Mesenchymal stem cell (in vitro differentiated cells and primary cell): ENCODE measurements around the gene FGFR1OP2. TPM values are rescaled to one million over a fixed set of nuclear protein-coding genes. Genes with fewer than 3 reads are reported as not detected.
A peak's percentile ranks its signal among the peaks of the same experiment; 100 is the strongest.

ENCODE experiments used
- DNase-seq: peaks from one replicate; pipeline ENCODE4 v3.0.0-alpha.2; 2013
- H2AFZ ChIP-seq: one replicate; pipeline ENCODE4 v1.6.1; 2013; ENCODE audit warnings: low read depth, mild to moderate bottlenecking, control low read depth, inconsistent platforms, low read length, moderate library complexity
- H2AK5ac ChIP-seq: 2 replicates; pipeline ENCODE4 v1.6.1; 2013; ENCODE audit warnings: low read length, moderate library complexity, mild to moderate bottlenecking, inconsistent platforms; ENCODE audit not compliant: severe bottlenecking
- H2BK120ac ChIP-seq: one replicate; pipeline ENCODE4 v1.6.1; 2013; ENCODE audit warnings: low read depth, mild to moderate bottlenecking, inconsistent platforms, low read length, moderate library complexity
- H2BK12ac ChIP-seq, 2 experiments: one replicate each; pipeline ENCODE4 v1.6.1; 2013; ENCODE audit warnings: inconsistent platforms in 2 of 2, low read length in 2 of 2, mild to moderate bottlenecking in 2 of 2, moderate library complexity in 2 of 2, control low read depth in 1 of 2
- H2BK15ac ChIP-seq: one replicate; pipeline ENCODE4 v1.6.1; 2013; ENCODE audit warnings: mild to moderate bottlenecking, low read depth, inconsistent platforms; ENCODE audit not compliant: poor library complexity, severe bottlenecking
- H2BK5ac ChIP-seq: 2 replicates; pipeline ENCODE4 v1.6.1; 2013; ENCODE audit warnings: low read depth, mild to moderate bottlenecking, low read length, control low read depth, inconsistent platforms; ENCODE audit not compliant: poor library complexity, severe bottlenecking
- H3K14ac ChIP-seq, 2 experiments: one replicate each; pipeline ENCODE4 v1.6.1; 2013; ENCODE audit warnings: inconsistent platforms in 2 of 2, low read length in 2 of 2, control low read depth in 1 of 2, mild to moderate bottlenecking in 1 of 2, moderate library complexity in 1 of 2
- H3K18ac ChIP-seq, 2 experiments: one replicate each; pipeline ENCODE4 v1.6.1; 2013; ENCODE audit warnings: inconsistent platforms in 2 of 2, low read length in 2 of 2, control low read depth in 1 of 2, low read depth in 1 of 2, mild to moderate bottlenecking in 1 of 2
- H3K23ac ChIP-seq, 2 experiments: one replicate each; pipeline ENCODE4 v1.6.1; 2013; ENCODE audit warnings: inconsistent platforms in 2 of 2, low read length in 2 of 2, mild to moderate bottlenecking in 2 of 2, moderate library complexity in 2 of 2, control low read depth in 1 of 2
- H3K27ac ChIP-seq: 2 replicates; pipeline ENCODE4 v1.5.1; 2013; ENCODE audit warnings: mild to moderate bottlenecking, moderate library complexity, low read length, control low read depth, inconsistent platforms; ENCODE audit not compliant: poor library complexity, severe bottlenecking
- H3K27me3 ChIP-seq, 2 experiments: 2 replicates each; pipeline versions ENCODE4 v1.6.1 to v1.7.0; 2013; ENCODE audit warnings: low read length in 2 of 2, mild to moderate bottlenecking in 2 of 2, moderate library complexity in 2 of 2, control low read depth in 1 of 2, inconsistent platforms in 1 of 2; ENCODE audit not compliant: control insufficient read depth in 1 of 2, insufficient read depth in 1 of 2
- H3K36me3 ChIP-seq, 2 experiments: 2 replicates each; pipeline versions ENCODE4 v1.6.1 to v1.7.0; 2013; ENCODE audit warnings: low read length in 2 of 2, control low read depth in 1 of 2, inconsistent platforms in 1 of 2, low read depth in 1 of 2, mild to moderate bottlenecking in 1 of 2; ENCODE audit not compliant: insufficient read depth in 2 of 2, control insufficient read depth in 1 of 2
- H3K4ac ChIP-seq, 2 experiments: one replicate each; pipeline ENCODE4 v1.6.1; 2013; ENCODE audit warnings: inconsistent platforms in 2 of 2, low read length in 2 of 2, mild to moderate bottlenecking in 2 of 2, moderate library complexity in 2 of 2, control low read depth in 1 of 2, low read depth in 1 of 2
- H3K4me1 ChIP-seq: 2 replicates; pipeline ENCODE4 v1.6.1; 2013; ENCODE audit warnings: low read depth, low read length, control low read depth; ENCODE audit not compliant: control insufficient read depth, insufficient read depth
- H3K4me2 ChIP-seq: 2 replicates; pipeline ENCODE4 v1.6.1; 2013; ENCODE audit warnings: low read length, mild to moderate bottlenecking, inconsistent platforms; ENCODE audit not compliant: poor library complexity, severe bottlenecking
- H3K4me3 ChIP-seq, 2 experiments: 2 replicates each; pipeline versions ENCODE4 v1.5.1 to v1.7.0; 2013; ENCODE audit warnings: low read length in 2 of 2, mild to moderate bottlenecking in 2 of 2, control low read depth in 1 of 2, low read depth in 1 of 2; ENCODE audit not compliant: insufficient read depth in 1 of 2
- H3K79me1 ChIP-seq: replicated peaks from 2 replicates; pipeline ENCODE4 v1.6.1; 2013; ENCODE audit warnings: mild to moderate bottlenecking, control low read depth, low read length, inconsistent platforms; ENCODE audit not compliant: poor library complexity, severe bottlenecking
- H3K9ac ChIP-seq: 2 replicates; pipeline ENCODE4 v1.7.0; 2013; ENCODE audit warnings: mild to moderate bottlenecking, low read length, moderate library complexity
- H3K9me3 ChIP-seq: 2 replicates; pipeline ENCODE4 v1.7.0; 2013; ENCODE audit warnings: mild to moderate bottlenecking, low read length; ENCODE audit not compliant: control insufficient read depth
- H4K8ac ChIP-seq: one replicate; pipeline ENCODE4 v1.6.1; 2013; ENCODE audit warnings: inconsistent platforms, mild to moderate bottlenecking, low read length, moderate library complexity
- H4K91ac ChIP-seq: one replicate; pipeline ENCODE4 v1.6.1; 2013; ENCODE audit warnings: mild to moderate bottlenecking, low read length, inconsistent platforms
- WGBS: methylation state at CpG from one replicate; pipeline ENCODE4 v1.1.7; 2013; ENCODE audit warnings: mixed read lengths; 5-methylcytosine and 5-hydroxymethylcytosine counted together
- polyA plus RNA-seq, 2 experiments: library from polyadenylated mRNA; stranded (reverse); fragments of 200-250 nt; gene quantifications; one replicate each; pipeline ENCODE4 v1.2.3, GENCODE V29; 2013

The FGFR1OP2 gene
- polyA plus RNA-seq (2013, experiment 1 of 2): 46.4 TPM
- polyA plus RNA-seq (2013, experiment 2 of 2): 43.1 TPM

DNA sequence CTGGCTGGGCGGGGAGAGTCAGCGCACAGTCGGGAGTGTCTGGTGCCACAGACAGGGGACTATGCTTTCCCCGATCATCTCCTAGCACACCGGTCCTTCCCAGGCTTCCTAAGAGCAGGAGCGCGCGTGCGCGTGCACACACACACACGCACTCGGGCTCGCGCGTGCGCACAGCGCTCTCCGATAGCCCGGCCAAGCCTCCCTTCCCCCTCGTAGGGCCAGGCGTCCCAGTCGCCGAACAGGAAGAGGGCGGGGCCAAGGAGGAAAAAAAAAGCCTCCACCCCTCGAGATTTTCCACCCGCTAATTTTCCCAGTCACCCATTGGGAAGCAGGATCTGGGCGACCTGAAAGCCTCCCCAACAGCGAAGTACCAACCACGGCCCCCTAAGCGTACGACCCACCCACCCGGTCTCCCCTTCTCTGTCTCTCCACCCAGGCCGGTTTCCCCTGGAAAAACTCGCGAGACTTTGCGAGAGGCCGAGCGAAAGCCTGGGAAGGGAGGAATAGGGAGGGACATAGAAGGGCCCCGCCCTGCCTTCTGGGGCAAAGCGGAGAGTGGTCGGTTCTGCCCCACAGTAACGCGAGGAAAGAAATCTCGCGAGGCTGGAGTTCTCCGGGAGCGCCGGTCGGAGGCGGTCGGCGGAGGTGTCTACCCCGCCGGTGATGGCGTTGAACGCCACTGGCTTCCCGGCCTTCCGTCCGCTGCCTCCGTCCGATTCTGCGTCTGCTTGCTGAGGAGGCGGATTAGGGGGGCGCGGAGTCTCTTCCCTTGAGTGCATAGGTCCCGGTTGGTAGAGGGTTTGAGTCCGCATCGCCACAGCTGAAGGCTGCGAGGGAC, at the start of gene FGFR1OP2, which contains the start of gene INTS13:
Gene FGFR1OP2, plus strand, starts transcription at position 608 of the 838 bp plus-strand sequence. CDS start 15,689 bp downstream, outside the sequence.
Gene INTS13, minus strand, starts transcription at position 119 of the 838 bp plus-strand sequence. CDS start 1,178 bp downstream, outside the sequence.
- Histone ChIP-seq H3K27me3 (no peaks in the 10 kb centered on the region), H2BK120ac (peak within 1 kb of the TSS; percentile 6), H2BK12ac (peak within 1 kb of the TSS; percentile 50 to 54), H2BK5ac (peak within 1 kb of the TSS; percentile 97), H3K14ac (peak within 1 kb of the TSS in 1 of 2 experiments; percentile 97), H3K4me1 (no peaks in the 10 kb centered on the region), H4K91ac (peak within 1 kb of the TSS; percentile 98), H3K9me3 (no peaks in the 10 kb centered on the region), H2AFZ (peak within 1 kb of the TSS; percentile 100), H3K9ac (peak within 1 kb of the TSS; percentile 98), H3K27ac (peak within 1 kb of the TSS; percentile 99), H3K4me2 (peak within 1 kb of the TSS; percentile 94), H3K23ac (peak within 1 kb of the TSS in 1 of 2 experiments; percentile 96), H4K8ac (peak within 1 kb of the TSS; percentile 95), H3K4ac (peak within 1 kb of the TSS; percentile 85 to 98), H2AK5ac (no peak within 1 kb of the TSS), H3K4me3 (peak within 1 kb of the TSS; percentile 93 to 98), H3K79me1 (peaks cover 9% of the 10 kb centered on the region), H3K36me3 (no peaks in the 10 kb centered on the region), H2BK15ac (peak within 1 kb of the TSS; percentile 100), H3K18ac (peak within 1 kb of the TSS; percentile 93 to 100)
- peak; percentile 99 for DNase-seq
- WGBS: under 1% methylated on average over 66 of the region's 69 CpGs

- H3K4me2 ChIP-seq: no peak overlapping the region
- WGBS: 92% methylated on average over 5 of the region's 5 CpGs
- H2BK15ac ChIP-seq: no peak overlapping the region
- no peaks in the 10 kb centered on the region for H3K27me3 ChIP-seq
- H2BK5ac ChIP-seq: no peak overlapping the region
- no peak overlapping the region for H2BK120ac ChIP-seq
- no peak overlapping the region for H3K18ac ChIP-seq
- no peak overlapping the region for H2AK5ac ChIP-seq
- no peak overlapping the region for H3K4me3 ChIP-seq
- H4K8ac ChIP-seq: no peak overlapping the region
- no peak overlapping the region for H2BK12ac ChIP-seq
- H3K14ac ChIP-seq: no peak overlapping the region
- no peak for DNase-seq
- H3K4me1 ChIP-seq: no peaks in the 10 kb centered on the region
- H3K9ac ChIP-seq: no peak overlapping the region
- H4K91ac ChIP-seq: no peak overlapping the region
- no peak overlapping the region for H3K23ac ChIP-seq
- no peak overlapping the region for H3K27ac ChIP-seq
- H3K4ac ChIP-seq: no peak overlapping the region
- no peaks in the 10 kb centered on the region for H3K79me1 ChIP-seq
- no peak overlapping the region for H2AFZ ChIP-seq
- no peaks in the 10 kb centered on the region for H3K9me3 ChIP-seq
- H3K36me3 ChIP-seq: peaks cover 0 to 12% of the 10 kb centered on the region in 2 experiments
Observed at GRCh38 chr12:26890784-26891183, 47.5 kb upstream of the FGFR1OP2 start.

DNA sequence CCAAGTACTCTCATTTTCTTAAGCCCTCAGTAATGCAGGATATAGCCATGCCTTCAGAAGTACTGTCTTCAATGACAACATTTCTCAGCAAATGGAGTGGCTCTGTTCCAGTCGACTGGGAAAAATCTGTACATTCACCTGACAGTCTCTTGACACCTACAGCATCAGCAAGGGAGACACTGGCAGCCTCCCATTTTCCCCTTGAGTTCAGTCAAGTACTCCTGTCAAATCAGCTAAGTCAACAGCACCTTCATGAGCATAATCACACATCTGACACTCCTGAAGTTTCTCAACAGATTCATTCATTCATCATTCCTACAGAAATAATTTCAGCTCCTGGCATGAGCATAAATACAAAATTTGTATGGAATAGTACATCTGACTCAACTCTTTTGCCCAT, 46.6 kb upstream of the FGFR1OP2 start:
- Histone ChIP-seq H3K4ac (no peak overlapping the region), H3K18ac (no peak overlapping the region), H3K36me3 (peaks cover 0 to 17% of the 10 kb centered on the region in 2 experiments), H2BK12ac (no peak overlapping the region), H3K27ac (no peak overlapping the region), H2AK5ac (no peak overlapping the region), H3K23ac (no peak overlapping the region), H3K4me1 (no peaks in the 10 kb centered on the region), H3K9me3 (no peaks in the 10 kb centered on the region), H3K79me1 (no peaks in the 10 kb centered on the region), H2BK15ac (no peak overlapping the region), H3K4me2 (no peak overlapping the region), H3K27me3 (no peaks in the 10 kb centered on the region), H2AFZ (no peak overlapping the region), H2BK5ac (no peak overlapping the region), H2BK120ac (no peak overlapping the region), H3K14ac (no peak overlapping the region), H3K4me3 (no peak overlapping the region), H4K91ac (no peak overlapping the region), H4K8ac (no peak overlapping the region), H3K9ac (no peak overlapping the region)
- no peak for DNase-seq
- 100% methylated on average over 1 of the region's 1 CpG for whole genome bisulfite sequencing

DNA sequence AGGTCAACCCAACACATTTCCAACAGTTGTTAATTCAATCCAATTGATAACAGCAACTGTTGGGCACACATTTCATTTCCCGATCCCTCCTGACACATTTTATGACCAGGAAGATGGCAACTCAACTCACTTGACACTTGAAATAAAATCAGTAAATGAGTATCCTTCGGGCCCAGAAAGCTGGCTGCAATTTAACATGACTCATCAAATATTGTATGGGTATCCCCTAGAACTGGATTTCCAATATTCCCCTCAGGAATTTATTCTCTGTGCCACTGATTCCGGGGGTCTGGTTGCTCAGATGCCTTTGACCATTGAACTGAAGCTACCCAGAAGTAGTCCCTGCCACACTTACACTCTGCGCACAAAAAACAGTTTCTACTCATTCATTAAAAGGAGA, 42.6 kb upstream of the FGFR1OP2 start:
- Histone ChIP-seq H4K91ac (no peak overlapping the region), H2BK5ac (no peak overlapping the region), H2BK12ac (no peak overlapping the region), H3K36me3 (peaks cover 3 to 29% of the 10 kb centered on the region in 2 experiments), H3K4me2 (no peak overlapping the region), H3K27ac (no peak overlapping the region), H3K9me3 (no peaks in the 10 kb centered on the region), H3K23ac (no peak overlapping the region), H4K8ac (no peak overlapping the region), H2BK15ac (no peak overlapping the region), H3K4ac (no peak overlapping the region), H2AK5ac (no peak overlapping the region), H3K4me3 (no peak overlapping the region), H3K79me1 (no peaks in the 10 kb centered on the region), H3K4me1 (no peaks in the 10 kb centered on the region), H3K9ac (no peak overlapping the region), H2BK120ac (no peak overlapping the region), H3K18ac (no peak overlapping the region), H2AFZ (no peak overlapping the region), H3K27me3 (no peaks in the 10 kb centered on the region), H3K14ac (no peak overlapping the region)
- DNase-seq: no peak
- WGBS: 97% methylated on average over 4 of the region's 4 CpGs
